Ishikawa (cell line): ENCODE results near the gene ZNF302.
A peak's percentile ranks its signal among the peaks of the same experiment; 100 is the strongest.

Experiments
- EP300 ChIP-seq: IDR thresholded peaks from 2 replicates; pipeline ENCODE4 v1.6.1; 2012; ENCODE audit warnings: borderline replicate concordance
- RAD21 ChIP-seq: IDR thresholded peaks from 2 replicates; pipeline ENCODE4 v1.6.1; 2012; ENCODE audit warnings: low read depth
- TAF1 ChIP-seq: IDR thresholded peaks from 2 replicates; pipeline ENCODE4 v1.6.1; 2012; ENCODE audit warnings: low read depth, mild to moderate bottlenecking
- YY1 ChIP-seq: IDR thresholded peaks from 2 replicates; pipeline ENCODE4 v1.6.1; 2012; ENCODE audit warnings: low read depth

GRCh38 chr19:34733746-34734536 is 56.5 kb downstream of the ZNF302 start, which contains the start of gene ZNF181:
- peak; percentile 90 for TF ChIP-seq YY1
- TF ChIP-seq EP300: no peak
- no peak; the same call in 1 of the 2 replicates for TF ChIP-seq RAD21
- TF ChIP-seq TAF1: peak; percentile 48; the same call in 1 of the 2 replicates
